Renal cortex interstitium (tissue), 11 donors: ENCODE measurements around the gene ACD. TPM values are rescaled to one million over a fixed set of nuclear protein-coding genes. Genes with fewer than 3 reads are reported as not detected.

Experiments
- DNase-seq, 11 donors: peaks; one replicate each; pipeline ENCODE4 v3.0.0-alpha.2; 2013; ENCODE audit warnings: low read depth in 9 of 11, low spot score in 4 of 11; ENCODE audit errors: extremely low read depth in 1 of 11
- polyA plus RNA-seq, 3 donors: library from polyadenylated mRNA; unstranded; fragments of 120-200 nt; gene quantifications; one replicate each; pipeline ENCODE4 v1.2.1, GENCODE V29; 2013; ENCODE audit not compliant: insufficient read length in 3 of 3

Gene ACD
- polyA plus RNA-seq, 3 donors: 19.8 to 29.5 (median 25.4) TPM

DNA sequence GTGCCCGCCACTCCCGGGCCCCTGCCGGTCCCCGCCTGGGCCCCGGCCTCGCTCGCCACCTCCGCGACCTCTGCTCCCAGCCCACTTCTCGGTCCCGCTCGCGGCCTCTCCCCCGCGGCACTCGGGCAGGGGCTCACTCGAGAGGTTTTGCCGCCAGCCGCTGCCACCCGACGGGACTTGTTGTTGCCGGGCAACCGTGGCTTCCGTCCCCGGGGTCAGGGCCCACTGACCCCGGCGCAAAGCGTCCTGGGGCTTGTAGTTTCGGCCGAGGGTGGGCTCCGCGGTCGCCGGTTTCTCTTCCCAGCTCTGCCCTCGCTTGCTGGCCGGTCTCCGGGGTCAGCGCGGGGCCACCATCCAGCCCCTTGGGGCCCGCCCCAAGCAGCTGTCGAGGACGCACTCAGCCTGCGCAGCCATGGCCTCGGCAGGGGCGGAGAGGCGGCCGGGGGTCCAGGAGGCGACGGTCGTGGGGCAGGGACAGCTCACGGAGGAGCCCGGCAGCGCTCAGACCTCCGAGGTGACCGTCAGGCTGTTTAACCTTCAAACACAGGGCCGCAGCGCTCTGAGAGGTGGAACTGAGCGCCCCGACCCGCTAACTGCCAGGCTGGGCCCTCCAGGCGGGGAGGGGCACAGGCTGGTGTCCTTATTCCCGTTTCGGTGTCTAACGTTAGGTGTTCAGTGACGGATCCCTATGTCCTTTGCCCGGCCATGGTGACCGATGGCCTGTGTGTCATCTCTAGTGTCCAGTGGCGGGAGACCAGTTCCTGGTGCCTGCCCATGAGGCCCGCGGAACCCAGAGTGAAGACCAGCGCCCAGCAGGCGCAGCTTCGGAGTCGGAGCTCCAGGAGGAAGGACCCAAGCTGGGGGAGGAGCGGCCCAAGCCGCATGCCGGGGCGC is 6.7 kb upstream of the ACD start, which contains the start of the genes C16orf86 and ENKD1:
C16orf86 (plus strand) TSS at position 256 of the 894 bp plus-strand sequence; CDS start at position 413, 157 bp downstream.
ENKD1 (minus strand) TSS at position 192 of the 894 bp plus-strand sequence. CDS start 308 bp downstream, outside the sequence.
- DNase-seq: peak in 6 of 11 donors; percentile 66 to 79 (median 70)

DNA sequence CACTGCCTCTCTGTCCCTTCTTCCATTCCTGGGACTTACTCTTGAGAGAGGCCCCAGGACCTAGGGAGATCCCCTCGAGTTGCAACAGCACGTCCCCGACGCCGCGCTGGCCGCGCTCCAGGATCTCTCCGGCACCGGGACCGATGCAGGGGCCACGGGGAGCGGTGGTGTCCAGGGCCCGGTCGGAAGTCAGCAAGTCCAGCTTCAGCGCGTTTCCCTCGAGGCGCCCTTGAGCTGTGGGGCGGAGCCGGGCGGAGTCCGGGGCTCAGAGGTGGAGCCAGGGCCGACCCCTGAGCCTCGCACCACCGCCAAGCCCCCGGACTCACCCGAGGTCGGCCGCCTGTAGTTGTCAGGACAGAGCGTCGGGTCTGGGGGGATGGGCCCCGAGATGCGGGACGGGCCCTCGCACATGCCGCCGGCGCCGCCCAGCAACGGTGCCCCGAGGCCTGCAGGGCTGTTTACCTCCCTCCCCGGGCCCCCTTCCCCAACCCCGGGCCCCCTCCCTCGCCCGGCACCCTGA is 6.0 kb upstream of the ACD start:
- DNase-seq: no peak

DNA sequence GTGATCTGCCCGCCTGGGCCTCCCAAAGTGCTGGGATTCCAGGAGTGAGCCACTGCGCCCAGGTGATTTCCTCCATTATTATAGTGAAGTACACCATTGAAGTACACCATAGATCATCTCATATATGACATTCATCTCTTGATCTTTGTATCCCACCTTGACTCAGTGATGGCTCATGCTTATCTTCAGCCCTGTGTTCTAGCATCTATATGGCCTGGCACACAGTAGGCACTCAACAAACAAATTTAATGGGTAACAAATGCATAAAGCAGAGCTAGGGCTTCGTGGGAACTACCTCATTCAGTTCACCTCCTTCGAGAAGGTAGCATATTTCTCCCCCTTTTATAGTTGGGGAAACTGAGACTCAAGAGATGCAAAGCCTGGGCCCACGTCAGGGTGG is 5.5 kb upstream of the ACD start:
- DNase-seq: no peak

DNA sequence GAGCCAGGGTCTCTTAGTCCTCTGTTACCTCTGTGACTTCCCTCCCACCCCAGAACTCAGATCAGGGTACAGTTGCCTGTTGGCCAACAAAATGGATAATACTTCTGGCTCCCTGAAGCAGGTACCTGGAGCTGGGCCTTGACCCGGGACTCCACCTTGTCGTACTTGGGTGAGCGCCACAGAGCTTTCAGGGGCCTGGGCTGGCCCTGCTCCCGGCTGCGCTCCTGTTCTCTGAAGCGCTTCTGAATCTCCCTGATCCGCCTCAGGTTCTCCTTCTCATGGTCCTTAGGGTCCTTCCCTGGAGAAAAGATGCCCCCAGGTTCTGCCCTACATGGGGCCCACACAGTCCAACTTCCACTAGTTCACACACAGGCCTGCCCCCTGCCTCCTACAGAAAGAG is 4.8 kb upstream of the ACD start:
- no peak for DNase-seq

DNA sequence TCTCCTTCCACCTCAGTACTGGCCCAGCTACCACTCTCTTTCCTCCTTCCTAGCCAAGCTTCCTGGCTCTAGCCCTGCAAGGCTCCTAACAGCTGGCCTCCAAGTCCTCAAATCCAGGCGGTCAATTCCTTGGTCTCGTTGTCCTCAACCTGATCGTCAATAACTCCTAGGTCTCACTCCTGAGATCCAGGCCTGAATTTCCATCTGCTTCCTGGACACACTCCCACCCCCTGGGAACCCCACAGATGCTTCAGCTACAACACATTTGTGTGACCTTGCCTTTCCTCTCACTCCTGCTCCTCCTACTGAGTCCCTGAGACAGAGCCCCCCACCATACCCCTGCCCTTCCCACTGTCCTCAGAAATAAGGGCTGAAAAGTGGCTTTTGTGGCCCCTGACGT is 4.2 kb upstream of the ACD start:
- DNase-seq: no peak

DNA sequence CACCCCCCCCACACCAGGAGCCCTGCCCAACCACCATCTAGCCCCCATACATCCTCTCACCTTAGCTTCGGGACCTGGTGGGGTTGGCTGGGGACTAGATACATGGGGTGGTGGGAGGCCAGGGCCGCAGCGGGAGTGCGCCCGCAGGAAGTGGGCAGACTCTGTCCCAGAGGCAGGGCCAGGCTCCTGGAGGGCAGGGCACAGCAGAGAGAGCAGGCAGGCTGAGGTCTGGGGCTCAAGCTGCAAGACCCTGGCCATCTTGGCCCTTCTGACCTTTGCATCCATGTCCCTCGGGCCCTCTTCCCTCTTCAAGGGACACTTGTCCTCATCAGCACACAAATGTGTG is 3.8 kb upstream of the ACD start:
- no peak for DNase-seq

DNA sequence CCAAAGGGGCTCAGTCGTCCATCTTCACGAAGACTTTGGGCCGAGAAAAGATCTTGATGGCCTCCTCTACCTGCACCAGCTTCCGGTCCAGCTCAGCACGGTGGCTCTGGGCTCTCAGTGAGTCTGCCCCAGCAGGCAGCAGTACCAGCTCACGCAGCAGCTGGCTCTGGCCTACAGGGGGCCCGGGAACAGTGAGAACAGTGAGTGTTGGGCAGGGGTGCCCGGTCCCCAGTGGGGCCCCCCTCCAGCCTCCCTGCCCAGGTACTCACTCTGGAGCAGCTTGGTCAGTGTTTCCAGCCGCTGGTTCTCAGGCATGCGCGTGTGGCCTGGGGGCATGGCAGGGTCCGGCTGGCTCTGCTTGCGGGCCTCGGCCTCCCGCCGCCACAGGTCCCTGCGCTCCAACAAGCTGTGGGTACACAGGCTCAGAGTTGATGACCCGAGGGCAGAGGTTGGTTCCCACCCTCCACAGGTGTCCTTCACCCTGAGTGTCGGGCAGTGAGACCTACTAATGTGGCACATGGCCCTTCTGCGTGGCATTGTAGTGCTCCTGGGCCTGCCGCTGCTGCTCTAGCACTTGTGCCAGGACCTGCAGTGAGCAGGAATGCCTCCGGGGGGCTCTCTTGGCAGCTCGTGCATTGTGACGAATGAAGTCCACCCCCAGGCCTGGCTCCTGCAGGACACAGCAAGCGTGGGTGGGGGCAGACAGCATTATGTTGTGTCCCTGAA is 3.3 kb upstream of the ACD start:
- DNase-seq: no peak

DNA sequence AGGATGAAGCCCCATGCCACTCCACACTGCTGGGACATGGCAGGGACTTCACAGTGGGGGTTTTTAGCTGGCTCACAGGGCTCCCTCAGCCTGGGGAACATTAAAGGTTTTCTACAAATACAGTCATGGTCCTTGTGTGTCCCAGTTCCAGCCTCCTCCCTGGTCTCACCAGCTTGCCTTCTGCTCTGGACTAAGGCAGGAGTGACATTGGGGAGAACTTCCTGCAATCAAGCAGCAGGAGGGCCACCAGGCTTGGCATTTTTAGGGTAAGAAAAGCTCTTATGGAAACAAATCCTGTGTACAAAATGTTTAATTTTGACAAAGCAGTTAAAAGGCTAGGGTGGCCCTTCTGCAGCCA is 2.6 kb upstream of the ACD start:
- no peak for DNase-seq

DNA sequence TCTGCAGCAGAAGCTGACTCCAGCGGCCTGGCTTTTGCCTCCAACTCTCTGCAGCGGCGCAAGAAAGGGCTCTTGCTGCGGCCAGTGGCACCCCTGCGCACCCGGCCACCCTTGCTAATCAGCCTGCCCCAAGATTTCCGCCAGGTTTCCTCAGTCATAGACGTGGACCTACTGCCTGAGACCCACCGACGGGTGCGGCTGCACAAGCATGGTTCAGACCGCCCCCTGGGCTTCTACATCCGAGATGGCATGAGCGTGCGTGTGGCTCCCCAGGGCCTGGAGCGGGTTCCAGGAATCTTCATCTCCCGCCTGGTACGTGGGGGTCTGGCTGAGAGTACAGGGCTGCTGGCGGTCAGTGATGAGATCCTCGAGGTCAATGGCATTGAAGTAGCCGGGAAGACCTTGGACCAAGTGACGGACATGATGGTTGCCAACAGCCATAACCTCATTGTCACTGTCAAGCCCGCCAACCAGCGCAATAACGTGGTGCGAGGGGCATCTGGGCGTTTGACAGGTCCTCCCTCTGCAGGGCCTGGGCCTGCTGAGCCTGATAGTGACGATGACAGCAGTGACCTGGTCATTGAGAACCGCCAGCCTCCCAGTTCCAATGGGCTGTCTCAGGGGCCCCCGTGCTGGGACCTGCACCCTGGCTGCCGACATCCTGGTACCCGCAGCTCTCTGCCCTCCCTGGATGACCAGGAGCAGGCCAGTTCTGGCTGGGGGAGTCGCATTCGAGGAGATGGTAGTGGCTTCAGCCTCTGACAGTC is 2.0 kb upstream of the ACD start:
- DNase-seq: no peak

DNA sequence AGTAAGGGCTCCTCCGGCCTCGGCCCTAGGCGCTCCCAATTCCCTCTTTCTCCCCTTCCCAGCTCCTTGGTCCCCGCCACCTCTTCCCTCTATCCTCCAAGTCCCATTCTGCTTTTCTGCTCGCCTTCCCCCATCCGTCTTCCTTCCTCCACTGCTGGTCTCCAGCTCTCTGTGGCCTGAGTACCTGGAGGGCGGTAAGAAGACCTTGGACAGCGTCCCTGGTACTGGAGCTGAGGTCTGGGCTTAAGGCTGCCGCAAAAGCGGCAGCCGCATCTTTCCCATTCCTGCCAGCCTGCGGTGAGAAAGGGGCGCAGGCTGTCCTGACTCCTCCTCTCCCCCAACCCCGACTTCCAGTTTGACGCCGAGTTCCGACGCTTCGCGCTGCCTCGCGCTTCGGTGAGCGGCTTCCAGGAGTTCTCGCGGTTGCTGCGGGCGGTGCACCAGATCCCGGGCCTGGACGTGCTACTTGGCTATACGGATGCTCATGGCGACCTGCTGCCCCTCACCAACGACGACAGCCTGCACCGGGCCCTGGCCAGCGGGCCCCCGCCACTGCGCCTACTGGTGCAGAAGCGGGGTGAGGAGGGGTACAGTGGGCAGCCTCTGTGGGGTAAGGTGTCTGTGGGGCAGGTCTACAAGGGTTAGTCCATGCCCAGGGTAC is 1.2 kb upstream of the ACD start:
- peak in 4 of 11 donors; percentile 55 to 65 (median 60) for DNase-seq

DNA sequence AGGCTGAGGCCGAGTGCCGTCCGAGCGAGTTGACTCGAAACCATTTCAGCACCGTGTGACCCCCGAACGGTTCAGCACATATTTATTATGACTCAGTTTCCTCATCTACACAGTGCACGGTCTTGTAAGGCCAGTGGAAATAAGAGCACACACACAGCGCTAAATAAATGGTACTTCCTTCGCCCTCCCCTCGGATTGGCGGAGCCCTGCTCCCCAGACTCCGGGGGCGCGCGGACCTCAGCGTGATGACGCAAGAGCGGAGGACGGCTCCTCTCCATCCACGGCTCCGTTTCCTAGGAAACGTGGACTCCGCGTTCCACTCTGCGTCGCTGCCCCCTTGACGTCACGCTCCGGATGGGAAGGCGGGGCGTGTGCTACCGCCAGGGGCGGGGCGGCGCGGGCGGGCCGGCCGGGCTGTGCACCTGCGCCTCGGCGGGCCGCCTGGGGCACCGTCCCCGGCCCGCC is 536 bp upstream of the ACD start, which contains the start of gene PARD6A:
PARD6A (plus strand) TSS at position 397 of the 465 bp plus-strand sequence. CDS start 79 bp downstream, outside the sequence.
- DNase-seq: peak; percentile 80 to 94 (median 89)

DNA sequence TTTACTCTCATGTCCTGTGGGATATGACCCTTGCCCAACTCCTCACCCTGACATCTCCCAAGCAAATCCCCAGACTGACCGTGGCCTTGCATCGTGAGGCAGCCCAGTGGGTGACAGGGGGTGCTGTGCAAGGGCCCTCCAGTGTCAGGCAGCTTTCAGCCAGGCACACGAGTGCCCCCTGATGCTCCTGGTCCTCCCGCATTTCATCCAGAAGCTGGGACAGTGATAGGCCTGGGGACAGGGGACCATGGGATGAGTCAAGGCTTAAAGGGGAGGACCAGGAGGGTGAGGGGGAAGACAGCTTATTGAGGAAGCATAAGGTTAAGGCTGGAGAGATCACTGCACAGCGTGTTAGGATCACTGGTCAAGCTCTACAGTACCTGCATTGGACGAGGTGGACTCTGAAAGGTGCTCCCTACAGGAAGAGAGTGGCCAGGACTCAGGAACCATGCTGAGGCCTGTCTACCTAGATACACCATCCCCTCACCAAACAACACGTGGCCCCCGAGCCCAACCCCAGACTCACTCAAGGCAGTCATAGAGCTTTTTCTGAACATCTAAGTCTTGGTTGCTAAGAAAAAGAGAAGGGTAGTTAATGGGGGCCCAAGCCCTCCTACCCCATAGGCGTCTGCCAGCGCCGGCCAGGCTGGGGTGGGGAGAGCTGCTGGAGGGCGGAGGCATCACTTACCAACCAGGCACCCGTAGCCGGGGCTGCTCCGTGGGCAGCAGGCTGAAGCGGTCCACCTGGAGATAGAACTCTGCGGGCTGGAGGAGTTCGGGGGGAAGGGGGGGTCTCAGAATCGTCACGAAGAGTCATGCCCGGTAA is 998 bp downstream of the ACD start:
- no peak for DNase-seq

DNA sequence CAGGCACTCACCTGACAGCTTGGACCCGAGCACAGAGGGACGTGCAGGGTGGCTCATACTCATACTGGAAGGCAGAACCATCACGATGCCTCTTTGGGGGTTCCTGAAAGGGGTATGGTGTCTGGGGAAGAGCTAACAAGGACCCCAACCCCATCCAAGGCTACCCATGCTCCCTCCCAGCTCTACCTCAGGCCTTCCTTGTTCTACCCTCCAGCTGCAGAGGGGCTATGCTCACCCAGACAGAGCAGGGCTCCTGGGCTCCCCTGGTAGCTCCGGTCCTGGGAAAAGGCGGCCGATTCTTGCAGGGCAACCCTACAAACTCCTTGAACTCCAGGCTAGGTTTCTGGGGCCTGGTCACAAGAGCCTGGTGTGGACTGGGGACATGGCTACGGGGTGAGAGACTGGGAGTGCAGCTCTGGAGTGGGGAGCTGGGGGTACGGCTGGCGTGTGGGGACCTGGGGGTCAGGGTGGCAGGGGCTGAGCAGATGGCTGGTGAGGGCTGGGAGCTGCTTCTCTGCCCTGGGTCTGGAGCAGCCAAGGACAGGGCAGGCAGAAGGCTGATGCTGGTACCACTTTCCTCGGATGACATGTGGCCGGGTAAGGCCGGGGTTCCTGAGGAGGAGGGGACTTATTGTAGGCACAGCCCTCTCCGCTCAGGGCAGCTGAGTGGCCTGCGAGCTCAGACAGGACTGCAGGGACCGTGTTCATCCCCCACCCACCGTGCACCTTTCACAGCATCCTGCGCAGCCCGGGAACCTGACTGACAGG is 2.1 kb downstream of the ACD start:
- no peak for DNase-seq

DNA sequence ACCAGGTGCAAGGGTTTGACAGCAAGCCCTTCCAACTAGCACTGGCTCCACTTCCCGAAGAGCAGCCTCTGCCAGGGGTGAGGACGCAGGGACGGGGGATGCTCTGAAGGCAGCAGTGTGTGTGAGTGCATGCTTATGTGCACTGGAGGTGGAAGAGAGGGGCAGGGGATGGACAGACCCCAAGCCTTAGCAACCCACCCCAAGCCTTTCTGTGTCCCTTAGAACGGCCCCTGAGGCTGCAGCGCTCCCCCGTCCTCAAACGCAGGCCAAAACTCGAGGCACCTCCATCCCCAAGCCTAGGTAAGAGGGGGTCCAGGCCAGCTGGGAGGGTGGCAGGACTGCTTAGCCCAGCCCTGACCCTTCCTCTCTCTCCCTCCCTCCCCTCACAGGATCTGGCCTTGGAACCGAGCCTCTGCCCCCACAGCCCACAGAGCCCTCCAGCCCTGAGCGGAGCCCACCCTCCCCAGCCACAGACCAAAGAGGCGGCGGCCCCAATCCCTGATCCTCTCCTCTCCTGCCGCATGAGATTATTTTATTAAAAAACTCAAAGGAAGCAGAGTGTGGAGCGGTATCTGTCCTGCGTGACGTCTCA is 2.9 kb downstream of the ACD start:
- no peak for DNase-seq

DNA sequence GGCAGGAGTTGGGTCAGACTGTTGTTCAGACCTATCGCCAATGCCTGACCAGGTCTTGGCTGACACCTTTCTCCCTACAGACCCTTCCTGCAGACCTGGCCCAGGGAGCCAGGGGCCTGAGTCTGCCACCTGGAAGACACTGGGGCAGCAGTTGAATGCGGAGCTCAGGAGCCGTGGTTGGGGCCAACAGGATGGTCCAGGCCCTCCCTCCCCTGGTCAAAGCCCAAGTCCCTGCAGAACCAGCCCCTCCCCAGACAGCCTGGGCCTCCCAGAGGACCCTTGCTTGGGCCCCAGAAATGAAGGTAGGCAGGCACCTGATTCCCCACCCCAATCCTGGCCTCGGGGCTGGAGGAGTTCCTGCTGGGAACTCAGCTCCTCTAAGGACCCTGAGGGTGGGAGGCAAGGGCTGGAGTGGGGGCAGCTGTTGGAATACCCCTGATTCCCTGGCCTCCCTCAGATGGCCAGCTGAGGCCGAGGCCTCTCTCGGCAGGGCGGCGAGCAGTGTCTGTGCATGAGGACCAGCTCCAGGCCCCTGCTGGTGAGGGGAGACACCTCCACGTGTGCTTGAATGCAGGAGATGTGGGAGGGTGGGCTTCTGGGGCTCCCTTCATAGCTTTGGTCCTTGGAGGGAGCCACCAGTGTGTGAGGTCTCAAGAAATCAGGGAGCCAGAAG is 3.6 kb downstream of the ACD start:
- DNase-seq: no peak

DNA sequence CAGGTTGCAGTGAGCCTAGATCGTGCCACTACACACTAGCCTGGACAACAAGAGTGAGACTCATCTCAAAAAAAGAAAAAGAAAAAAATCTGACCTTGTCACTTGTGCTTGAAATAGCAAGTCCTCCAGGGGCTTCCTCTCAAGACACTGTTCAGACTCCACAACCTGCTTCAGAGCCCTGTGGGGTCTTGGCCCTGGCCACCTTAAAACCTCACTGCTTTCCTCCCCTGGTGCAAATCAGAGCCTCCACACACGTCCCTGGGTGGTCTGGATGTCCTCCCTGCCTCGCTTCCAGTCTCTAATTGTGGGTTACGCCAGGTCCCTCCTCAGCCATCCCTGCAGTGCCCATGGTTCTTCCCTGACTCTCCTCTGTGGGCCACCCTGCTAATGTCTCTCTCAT is 4.7 kb downstream of the ACD start:
- DNase-seq: no peak
